ENCODE results near the gene MOB2.

MOB2 gene

GRCh38 chr11:1502954-1503707 lies 16.6 kb upstream of the MOB2 start:
- no peak for DNase-seq

- no peak for DNase-seq
These were observed 15.8 kb upstream of the MOB2 start for GRCh38 chr11:1502168-1502953.

GRCh38 chr11:1501421-1502167 lies 15.0 kb upstream of the MOB2 start:
- DNase-seq: no peak

- DNase-seq: no peak
These were observed 14.2 kb upstream of the MOB2 start for GRCh38 chr11:1500466-1501420.

- DNase-seq: no peak
These were observed 13.3 kb upstream of the MOB2 start for GRCh38 chr11:1499899-1500298.

GRCh38 chr11:1499261-1499890 lies 12.8 kb upstream of the MOB2 start:
- DNase-seq: no peak

GRCh38 chr11:1498262-1498661 lies 11.7 kb upstream of the MOB2 start:
- DNase-seq: no peak

GRCh38 chr11:1497600-1497999 lies 11.0 kb upstream of the MOB2 start:
- no peak for DNase-seq

- DNase-seq: no peak
These were observed 10.1 kb upstream of the MOB2 start for GRCh38 chr11:1496761-1497095.

- no peak for DNase-seq
These were observed 9.6 kb upstream of the MOB2 start for GRCh38 chr11:1496091-1496760.

GRCh38 chr11:1494650-1495049 lies 8.1 kb upstream of the MOB2 start:
- no peak for DNase-seq

- DNase-seq: no peak
These were observed 7.2 kb upstream of the MOB2 start for GRCh38 chr11:1493650-1494244.

- DNase-seq: no peak
These were observed 4.8 kb upstream of the MOB2 start for GRCh38 chr11:1491379-1491778.

GRCh38 chr11:1490651-1491050 lies 4.1 kb upstream of the MOB2 start:
- no peak for DNase-seq

GRCh38 chr11:1488575-1489180 lies 2.1 kb upstream of the MOB2 start:
- no peak for DNase-seq

- no peak for DNase-seq
These were observed 1.4 kb upstream of the MOB2 start for GRCh38 chr11:1487851-1488574.

- no peak for DNase-seq
These were observed 692 bp upstream of the MOB2 start for GRCh38 chr11:1487091-1487850.

GRCh38 chr11:1485504-1485885 lies 1.1 kb downstream of the MOB2 start:
- DNase-seq: no peak

Data from T-helper 9 cell (primary cell).